ENCODE results near the gene LRRC37B. TPM values are rescaled to one million over a fixed set of nuclear protein-coding genes. Genes with fewer than 3 reads are reported as not detected.
A peak's percentile ranks its signal among the peaks of the same experiment; 100 is the strongest.
"Not testable (repeated sequence)": the region's sequence is repeated elsewhere in the genome, so short reads cannot be mapped to it uniquely, and the experiment has no call there.

LRRC37B gene
- 2.1 and 5.1 TPM in 2 replicates for total RNA-seq (2014; rRNA removed; shearing (Covaris generic))
- polyA plus RNA-seq (2016; fragmentation: Nextera tagmentation; extraction: Ambion mirVana): 3.1 and 3.7 TPM in 2 replicates

DNA sequence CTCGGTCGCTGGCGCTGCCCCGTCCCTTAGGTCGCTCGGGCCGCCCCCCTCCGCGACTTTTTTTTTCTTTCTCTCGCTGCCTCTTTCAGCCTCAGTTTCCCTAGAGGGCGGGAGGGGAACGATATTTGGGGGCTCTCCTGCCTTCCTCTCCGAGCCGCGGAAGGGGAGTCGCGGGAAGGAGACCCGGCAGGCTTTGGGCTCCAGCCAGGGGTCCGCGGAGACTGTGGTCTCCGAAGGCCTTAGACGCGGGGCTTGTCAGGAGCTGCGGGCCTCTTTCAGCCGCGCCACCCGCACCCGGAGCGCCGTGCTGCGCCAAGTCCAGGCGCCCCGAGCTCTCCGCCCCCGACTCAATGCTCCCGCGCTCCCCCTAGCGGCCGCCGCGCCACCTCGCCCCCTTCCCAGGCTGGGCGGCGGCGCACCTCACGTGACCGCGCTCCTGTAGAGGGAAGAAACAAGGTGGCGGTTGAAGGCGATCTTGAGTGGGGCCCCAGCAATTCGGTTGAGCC is at the start of gene LRRC37B:
TSS of gene LRRC37B (plus strand) at position 427 of the 506 bp plus-strand sequence. CDS start 14,010 bp downstream, outside the sequence.
- no peaks in the 10 kb centered on the region; the same call in 1 of the 2 replicates for H3K4me1 ChIP-seq (ENCODE audit: insufficient read depth)
- in situ Hi-C loops (cut with MboI): no loop called here
- peak within 1 kb of the TSS; percentile 29; the same call in 1 of the 2 replicates for H3K27ac ChIP-seq
- H3K36me3 ChIP-seq (ENCODE audit: low read depth): no peaks in the 10 kb centered on the region
- H3K4me3 ChIP-seq: peak within 1 kb of the TSS; percentile 82
- WGBS, 2 experiments (ENCODE audit: low coverage in 1 of 2, low lambda C conversion rate in 2 of 2, missing lambda C conversion rate in 2 of 2): 1% methylated on average over 23 to 50 of the region's 51 CpGs
- H3K9me2 ChIP-seq (ENCODE audit: insufficient read depth): no peaks in the 10 kb centered on the region
- peak within 1 kb of the TSS; percentile 85 for H3K9ac ChIP-seq
- peak; percentile 88 for DNase-seq
- peaks cover 25% of the 10 kb centered on the region for H3F3A ChIP-seq (ENCODE audit: insufficient read depth)
- H3K79me2 ChIP-seq (ENCODE audit: insufficient read depth): peaks cover 43% of the 10 kb centered on the region
- TF ChIP-seq EZH2 (IDR thresholded peaks at IDR 0.05; ENCODE audit: insufficient read depth, poor library complexity, severe bottlenecking) (no peak), EZH2phosphoT487 (IDR thresholded peaks at IDR 0.05; ENCODE audit: insufficient read depth, low read depth) (no peak)
- no peaks in the 10 kb centered on the region for H4K20me1 ChIP-seq (ENCODE audit: insufficient read depth)
- H3K4me2 ChIP-seq (ENCODE audit: unreplicated experiment): peak within 1 kb of the TSS; percentile 93
- no peaks in the 10 kb centered on the region for H3K27me3 ChIP-seq (replicated peaks; ENCODE audit: insufficient read depth)
- no peaks in the 10 kb centered on the region for H3K9me3 ChIP-seq (ENCODE audit: low read depth)
- peak within 1 kb of the TSS; percentile 99 for H2AFZ ChIP-seq

DNA sequence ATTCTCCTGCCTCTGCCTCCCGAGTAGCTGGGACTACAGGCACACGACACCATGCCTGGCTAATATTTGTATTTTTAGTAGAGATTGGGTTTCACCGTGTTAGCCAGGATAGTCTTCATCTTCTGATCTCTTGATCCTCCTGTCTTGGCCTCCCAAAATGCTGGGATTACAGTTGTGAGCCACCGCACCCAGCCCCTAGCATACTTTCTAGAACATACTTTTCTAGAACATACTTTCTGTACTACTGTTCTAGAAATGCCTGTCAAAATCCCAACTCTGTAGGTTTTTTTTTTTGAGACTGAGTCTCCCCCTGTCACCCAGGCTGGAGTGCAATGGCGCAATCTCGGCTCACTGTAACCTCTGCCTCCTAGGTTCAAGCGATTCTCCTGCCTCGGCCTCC is 43.1 kb upstream of the LRRC37B start:
- H3F3A ChIP-seq (ENCODE audit: insufficient read depth); H2AFZ ChIP-seq; DNase-seq; H3K4me1 ChIP-seq (ENCODE audit: insufficient read depth); H3K4me2 ChIP-seq (ENCODE audit: unreplicated experiment); H3K9ac ChIP-seq; H3K9me2 ChIP-seq (ENCODE audit: insufficient read depth); H3K9me3 ChIP-seq (ENCODE audit: low read depth); H3K27ac ChIP-seq; H3K4me3 ChIP-seq; H3K27me3 ChIP-seq (replicated peaks; ENCODE audit: insufficient read depth); H4K20me1 ChIP-seq (ENCODE audit: insufficient read depth); in situ Hi-C loops (cut with MboI): not testable (repeated sequence)
- 98% methylated on average over 8 of the region's 8 CpGs for WGBS, 2 experiments (ENCODE audit: low coverage in 1 of 2, low lambda C conversion rate in 2 of 2, missing lambda C conversion rate in 2 of 2)
- Histone ChIP-seq H3K79me2 (ENCODE audit: insufficient read depth) (peaks cover 53% of the 10 kb centered on the region), H3K36me3 (ENCODE audit: low read depth) (peaks cover 25% of the 10 kb centered on the region)

DNA sequence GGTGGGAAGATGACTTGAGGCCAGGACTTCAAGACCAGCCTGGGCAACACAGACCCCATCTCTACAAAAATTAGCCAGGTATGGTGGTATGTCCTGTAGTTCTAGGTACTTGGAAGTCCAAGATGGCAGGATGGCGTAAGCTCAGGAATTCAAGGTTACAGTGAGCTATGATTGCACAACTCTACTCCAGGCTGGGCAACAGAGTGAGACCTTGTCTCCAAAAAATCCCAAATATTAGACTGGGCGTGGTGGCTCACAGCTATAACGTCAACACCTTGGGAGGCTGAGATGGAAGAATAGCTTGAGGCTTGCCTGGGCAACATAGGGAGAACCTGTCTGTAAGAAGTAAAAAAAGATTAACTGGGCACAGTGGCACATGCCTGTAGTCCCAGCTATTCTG is 39.5 kb upstream of the LRRC37B start:
- no peak overlapping the region for H2AFZ ChIP-seq
- H3K4me1 ChIP-seq (ENCODE audit: insufficient read depth): no peaks in the 10 kb centered on the region
- WGBS, 2 experiments (ENCODE audit: low coverage in 1 of 2, low lambda C conversion rate in 2 of 2, missing lambda C conversion rate in 2 of 2): 97 to 99% methylated on average over 3 of the region's 3 CpGs
- H3K27me3 ChIP-seq (replicated peaks; ENCODE audit: insufficient read depth): no peaks in the 10 kb centered on the region
- no peak for TF ChIP-seq EZH2phosphoT487 (IDR thresholded peaks at IDR 0.05; ENCODE audit: insufficient read depth, low read depth)
- TF ChIP-seq EZH2 (IDR thresholded peaks at IDR 0.05; ENCODE audit: insufficient read depth, poor library complexity, severe bottlenecking): no peak
- no peak overlapping the region for H3K9ac ChIP-seq
- H3K4me3 ChIP-seq: no peak overlapping the region
- H3K9me3 ChIP-seq (ENCODE audit: low read depth): no peaks in the 10 kb centered on the region
- in situ Hi-C loops (cut with MboI): no loop called here
- no peak overlapping the region for H3K27ac ChIP-seq
- H4K20me1 ChIP-seq (ENCODE audit: insufficient read depth): no peaks in the 10 kb centered on the region
- no peaks in the 10 kb centered on the region for H3K9me2 ChIP-seq (ENCODE audit: insufficient read depth)
- DNase-seq: no peak
- no peak overlapping the region for H3K4me2 ChIP-seq (ENCODE audit: unreplicated experiment)
- H3K79me2 ChIP-seq (ENCODE audit: insufficient read depth): peaks cover 33% of the 10 kb centered on the region
- H3F3A ChIP-seq (ENCODE audit: insufficient read depth): no peaks in the 10 kb centered on the region
- peaks cover 20% of the 10 kb centered on the region for H3K36me3 ChIP-seq (ENCODE audit: low read depth)

DNA sequence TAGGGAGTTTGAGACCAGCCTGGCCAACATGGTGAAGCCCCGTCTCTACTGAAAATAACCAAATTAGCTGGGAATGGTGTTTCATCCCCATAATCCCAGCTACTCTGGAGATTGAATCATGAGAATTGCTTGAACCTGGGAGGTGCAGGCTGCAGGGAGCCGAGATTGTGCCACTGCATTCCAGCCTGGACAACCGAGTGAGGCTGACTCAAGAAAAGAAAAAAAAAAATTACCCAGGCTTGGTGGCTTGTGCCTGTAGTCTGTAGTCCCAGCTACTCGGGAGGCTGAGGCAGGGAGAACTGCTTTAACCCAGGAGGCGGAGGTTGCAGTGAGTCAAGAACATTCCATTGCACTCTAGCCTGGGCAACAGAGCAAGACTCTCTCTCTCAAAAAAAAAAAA is 36.8 kb upstream of the LRRC37B start:
- H3K9ac ChIP-seq; in situ Hi-C loops (cut with MboI); H4K20me1 ChIP-seq (ENCODE audit: insufficient read depth); H3K9me2 ChIP-seq (ENCODE audit: insufficient read depth); H3F3A ChIP-seq (ENCODE audit: insufficient read depth); H2AFZ ChIP-seq; H3K4me3 ChIP-seq; H3K27ac ChIP-seq; H3K4me1 ChIP-seq (ENCODE audit: insufficient read depth); DNase-seq; H3K9me3 ChIP-seq (ENCODE audit: low read depth); H3K27me3 ChIP-seq (replicated peaks; ENCODE audit: insufficient read depth); H3K4me2 ChIP-seq (ENCODE audit: unreplicated experiment): not testable (repeated sequence)
- peaks cover 24% of the 10 kb centered on the region for H3K79me2 ChIP-seq (ENCODE audit: insufficient read depth)
- 70 to 79% methylated on average over 5 of the region's 5 CpGs for WGBS, 2 experiments (ENCODE audit: low coverage in 1 of 2, low lambda C conversion rate in 2 of 2, missing lambda C conversion rate in 2 of 2)
- peaks cover 27% of the 10 kb centered on the region for H3K36me3 ChIP-seq (ENCODE audit: low read depth)

DNA sequence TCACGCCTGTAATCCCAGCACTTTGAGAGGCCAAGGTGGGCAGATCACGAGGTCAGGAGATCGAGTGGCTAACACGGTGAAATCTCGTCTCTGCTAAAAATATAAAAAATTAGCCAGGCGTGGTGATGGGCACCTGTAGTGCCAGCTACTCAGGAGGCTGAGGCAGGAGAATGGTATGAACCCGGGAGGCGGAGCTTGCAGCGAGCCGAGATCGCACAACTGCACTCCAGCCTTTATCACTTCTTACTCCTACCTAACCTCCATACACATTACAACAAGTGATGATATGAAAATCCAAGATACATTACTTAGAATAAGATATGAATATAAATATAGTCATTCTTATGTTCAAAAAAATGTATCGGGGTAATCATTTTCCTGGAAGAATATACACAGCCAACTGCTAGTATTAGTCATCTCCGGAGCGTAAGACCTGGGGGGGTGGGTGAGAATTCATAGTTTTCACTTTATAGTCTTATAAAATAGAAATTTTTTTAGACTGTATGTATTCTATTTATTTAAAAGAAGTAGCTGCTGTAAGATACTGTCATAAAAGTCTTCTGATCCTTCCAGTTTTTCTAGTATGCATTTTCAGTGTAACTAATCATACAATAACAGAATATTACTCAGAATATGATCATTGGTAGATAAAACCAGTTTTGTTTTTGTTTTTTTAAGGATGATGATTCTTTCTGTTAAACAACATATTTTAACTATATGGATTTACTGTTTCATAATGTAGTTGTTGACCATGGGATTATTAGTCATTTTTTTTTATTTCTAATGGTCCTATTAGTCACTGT is 32.7 kb upstream of the LRRC37B start:
- DNase-seq: peak; percentile 0
- H3K4me2 ChIP-seq (ENCODE audit: unreplicated experiment); in situ Hi-C loops (cut with MboI); H3K9ac ChIP-seq; H3K79me2 ChIP-seq (ENCODE audit: insufficient read depth); H3K4me3 ChIP-seq; H3K27ac ChIP-seq; H3K4me1 ChIP-seq (ENCODE audit: insufficient read depth); H3K9me3 ChIP-seq (ENCODE audit: low read depth); H4K20me1 ChIP-seq (ENCODE audit: insufficient read depth); H3K9me2 ChIP-seq (ENCODE audit: insufficient read depth); H3F3A ChIP-seq (ENCODE audit: insufficient read depth); H2AFZ ChIP-seq; H3K27me3 ChIP-seq (replicated peaks; ENCODE audit: insufficient read depth): not testable (repeated sequence)
- 97% methylated on average over 14 of the region's 14 CpGs for WGBS, 2 experiments (ENCODE audit: low coverage in 1 of 2, low lambda C conversion rate in 2 of 2, missing lambda C conversion rate in 2 of 2)
- H3K36me3 ChIP-seq (ENCODE audit: low read depth): peaks cover 38% of the 10 kb centered on the region

DNA sequence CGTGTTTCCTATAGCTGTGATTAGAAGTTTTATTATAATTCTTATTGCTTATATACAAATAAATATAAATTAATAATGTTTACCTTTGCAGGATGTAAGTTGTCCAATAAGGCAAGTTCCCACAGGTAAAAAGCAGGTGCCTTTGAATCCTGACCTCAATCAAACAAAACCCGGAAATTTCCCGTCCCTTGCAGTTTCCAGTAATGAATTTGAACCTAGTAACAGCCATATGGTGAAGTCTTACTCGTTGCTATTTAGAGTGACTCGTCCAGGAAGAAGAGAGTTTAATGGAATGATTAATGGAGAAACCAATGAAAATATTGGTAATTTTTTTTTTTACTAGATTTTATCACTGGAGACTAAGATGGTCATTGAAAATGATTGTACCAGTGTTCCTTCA is 31.8 kb upstream of the LRRC37B start:
- H3K9me2 ChIP-seq (ENCODE audit: insufficient read depth); H3K9ac ChIP-seq; H3K9me3 ChIP-seq (ENCODE audit: low read depth); H3F3A ChIP-seq (ENCODE audit: insufficient read depth); H3K4me1 ChIP-seq (ENCODE audit: insufficient read depth); H4K20me1 ChIP-seq (ENCODE audit: insufficient read depth); H3K4me3 ChIP-seq; H3K79me2 ChIP-seq (ENCODE audit: insufficient read depth); H3K27ac ChIP-seq; H3K27me3 ChIP-seq (replicated peaks; ENCODE audit: insufficient read depth); in situ Hi-C loops (cut with MboI); H2AFZ ChIP-seq; H3K4me2 ChIP-seq (ENCODE audit: unreplicated experiment): not testable (repeated sequence)
- peak; percentile 20 for DNase-seq
- 77 to 78% methylated on average over 5 of the region's 5 CpGs for WGBS, 2 experiments (ENCODE audit: low coverage in 1 of 2, low lambda C conversion rate in 2 of 2, missing lambda C conversion rate in 2 of 2)
- peaks cover 38% of the 10 kb centered on the region for H3K36me3 ChIP-seq (ENCODE audit: low read depth)

DNA sequence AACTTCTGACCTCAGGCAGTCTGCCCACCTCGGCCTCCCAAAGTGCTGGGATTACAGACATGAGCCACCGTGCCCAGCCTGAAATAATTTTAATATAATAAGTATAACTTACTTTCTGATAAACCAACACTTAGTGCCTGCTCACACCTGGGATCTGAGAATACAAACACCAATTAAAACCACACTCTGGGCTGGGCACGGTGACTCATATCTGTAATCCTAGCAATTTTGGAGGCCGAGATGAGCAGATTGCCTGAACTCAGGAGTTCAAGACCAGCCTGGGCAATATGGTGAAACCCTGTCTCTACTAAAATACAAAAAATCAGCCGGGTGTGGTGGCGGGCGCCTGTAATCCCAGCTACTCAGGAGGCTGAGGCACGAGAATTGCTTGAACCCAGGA is 15.4 kb upstream of the LRRC37B start:
- H3K27me3 ChIP-seq (replicated peaks; ENCODE audit: insufficient read depth); H3K9me2 ChIP-seq (ENCODE audit: insufficient read depth); H3K79me2 ChIP-seq (ENCODE audit: insufficient read depth); H3K27ac ChIP-seq; H3K4me2 ChIP-seq (ENCODE audit: unreplicated experiment); DNase-seq; H4K20me1 ChIP-seq (ENCODE audit: insufficient read depth); in situ Hi-C loops (cut with MboI); H3K4me3 ChIP-seq; H3K4me1 ChIP-seq (ENCODE audit: insufficient read depth); H3K9me3 ChIP-seq (ENCODE audit: low read depth); H3K9ac ChIP-seq; H2AFZ ChIP-seq; H3F3A ChIP-seq (ENCODE audit: insufficient read depth): not testable (repeated sequence)
- H3K36me3 ChIP-seq (ENCODE audit: low read depth): peaks cover 50% of the 10 kb centered on the region
- 92 to 95% methylated on average over 8 of the region's 8 CpGs for WGBS, 2 experiments (ENCODE audit: low coverage in 1 of 2, low lambda C conversion rate in 2 of 2, missing lambda C conversion rate in 2 of 2)
